Activated CD4-positive, alpha-beta T cell treated with anti-CD3 and anti-CD28 coated beads, Interleukin-2, Interleukin-4, amounts not matched to agents 100 ng/mL and 50 ng/mL, durations not matched to agents 16 hours and 8 hours (primary cell): ENCODE results near the gene DUSP10.

Source experiments
- DNase-seq: peaks from one replicate; pipeline ENCODE4 v3.0.0-alpha.2; 2020; ENCODE audit warnings: low spot score

Gene DUSP10

GRCh38 chr1:221712776-221713431, 29.0 kb downstream of the DUSP10 start:
- DNase-seq, result peak; percentile 84

GRCh38 chr1:221712198-221712684, 29.6 kb downstream of the DUSP10 start:
- peak; percentile 82 for DNase-seq

- DNase-seq, result no peak
Measured at GRCh38 chr1:221711656-221712055, 30.2 kb downstream of the DUSP10 start.

- no peak for DNase-seq
Measured at GRCh38 chr1:221711063-221711577, 30.8 kb downstream of the DUSP10 start.

GRCh38 chr1:221709854-221710253, 32.0 kb downstream of the DUSP10 start:
- DNase-seq, result no peak

- peak; percentile 54 for DNase-seq
Measured at GRCh38 chr1:221708987-221709386, 32.9 kb downstream of the DUSP10 start.

GRCh38 chr1:221708076-221708571, 33.8 kb downstream of the DUSP10 start:
- peak; percentile 89 for DNase-seq

- no peak for DNase-seq
Measured at GRCh38 chr1:221706876-221707582, 34.9 kb downstream of the DUSP10 start.

- no peak for DNase-seq
Measured at GRCh38 chr1:221706191-221706590, 35.7 kb downstream of the DUSP10 start.

GRCh38 chr1:221704306-221704705, 37.6 kb downstream of the DUSP10 start:
- DNase-seq, result no peak

GRCh38 chr1:221701570-221702186, 40.2 kb downstream of the DUSP10 start:
- DNase-seq, result no peak

- no peak for DNase-seq
Measured at GRCh38 chr1:221700948-221701347, 40.9 kb downstream of the DUSP10 start.

- no peak for DNase-seq
Measured at GRCh38 chr1:221700536-221700935, 41.4 kb downstream of the DUSP10 start.

- no peak for DNase-seq
Measured at GRCh38 chr1:221699978-221700519, 41.8 kb downstream of the DUSP10 start.

GRCh38 chr1:221699577-221699976, 42.3 kb downstream of the DUSP10 start:
- no peak for DNase-seq

GRCh38 chr1:221698579-221699349, 43.1 kb downstream of the DUSP10 start:
- no peak for DNase-seq

GRCh38 chr1:221697923-221698425, 43.9 kb downstream of the DUSP10 start:
- DNase-seq, result no peak

- DNase-seq, result no peak
Measured at GRCh38 chr1:221696718-221697461, 45.0 kb downstream of the DUSP10 start.

GRCh38 chr1:221696027-221696426, 45.9 kb downstream of the DUSP10 start:
- no peak for DNase-seq

- DNase-seq, result no peak
Measured at GRCh38 chr1:221695301-221695700, 46.6 kb downstream of the DUSP10 start.

GRCh38 chr1:221694109-221694508, 47.8 kb downstream of the DUSP10 start:
- no peak for DNase-seq
